A549 (cell line): Measurements from ENCODE around the gene NAA25.

ENCODE experiments used
- BHLHE40 ChIP-seq: IDR thresholded peaks from 2 replicates; pipeline ENCODE4 v1.6.1; 2012; ENCODE audit warnings: low read depth, low read length, inconsistent platforms
- CTCF ChIP-seq: fragments of >200 bp; sonication (Bioruptor Twin); formaldehyde crosslinking; IDR thresholded peaks from 3 replicates; pipeline ENCODE4 v1.5.1; 2016
- EP300 ChIP-seq, 2 experiments: fragments of >200 bp; sonication (Bioruptor Twin); formaldehyde crosslinking; IDR thresholded peaks; 2 replicates in 1 of 2; 3 replicates in 1 of 2; pipeline ENCODE4 v1.6.1; 2016 to 2017
- MAFK ChIP-seq: fragments of 450-650 bp; IDR thresholded peaks from 2 replicates; pipeline ENCODE4 v1.6.1; 2014; ENCODE audit not compliant: partially characterized antibody
- MAX ChIP-seq: IDR thresholded peaks from 2 replicates; pipeline ENCODE4 v1.6.1; 2012
- RAD21 ChIP-seq, 2 experiments: fragments of >200 bp in 1 of 2; sonication (Bioruptor Twin) in 1 of 2; formaldehyde crosslinking in 1 of 2; IDR thresholded peaks in 1 of 2; conservative IDR thresholded peaks in 1 of 2; 2 replicates in 1 of 2; 3 replicates in 1 of 2; pipeline ENCODE4 v1.6.1; 2012 to 2018; ENCODE audit warnings: inconsistent platforms in 1 of 2
- RCOR1 ChIP-seq: fragments of 150-350 bp; IDR thresholded peaks from 2 replicates; pipeline ENCODE4 v1.6.1; 2014; ENCODE audit warnings: antibody characterized with exemption, low read length, low read depth

GRCh38 chr12:112103758-112104503 lies 4.7 kb downstream of the NAA25 start:
- TF ChIP-seq CTCF (no peak), RCOR1 (no peak), BHLHE40 (no peak), MAX (no peak), MAFK (peak; percentile 97), RAD21 (conservative IDR thresholded peaks at IDR 0.05 in 1 of 2, IDR thresholded peaks at IDR 0.05 in 1 of 2) (no peak), EP300 (IDR thresholded peaks at IDR 0.05) (no peak)
